ENCODE data around the gene ATM.
"Not testable (repeated sequence)": the region's sequence is repeated elsewhere in the genome, so short reads cannot be mapped to it uniquely, and the experiment has no call there.

ATM gene

GRCh38 chr11:108286956-108287355, 64.1 kb downstream of the ATM start:
- no peaks in the 10 kb centered on the region for H3K9me3 Mint-ChIP-seq (ENCODE audit: low read depth)

GRCh38 chr11:108289066-108289465, 66.2 kb downstream of the ATM start:
- not testable (repeated sequence) for H3K9me3 Mint-ChIP-seq (ENCODE audit: low read depth); H3K4me3 Mint-ChIP-seq; H3K27me3 Mint-ChIP-seq
- peak overlapping the region; percentile 61 for H3K27ac Mint-ChIP-seq
- peaks cover 46% of the 10 kb centered on the region for H3K4me1 Mint-ChIP-seq (ENCODE audit: low read depth)
- peaks cover 15% of the 10 kb centered on the region for H3K36me3 Mint-ChIP-seq

More at GRCh38 chr11:108286956-108287355, 64.1 kb downstream of the ATM start:
- no peak overlapping the region for H3K4me3 Mint-ChIP-seq
- peaks cover 49% of the 10 kb centered on the region for H3K4me1 Mint-ChIP-seq (ENCODE audit: low read depth)
- no peaks in the 10 kb centered on the region for H3K27me3 Mint-ChIP-seq
- peak overlapping the region; percentile 84 for H3K27ac Mint-ChIP-seq
- H3K36me3 Mint-ChIP-seq: peaks cover 13% of the 10 kb centered on the region

- H3K9me3 Mint-ChIP-seq (ENCODE audit: low read depth): no peaks in the 10 kb centered on the region
- peaks cover 46% of the 10 kb centered on the region for H3K4me1 Mint-ChIP-seq (ENCODE audit: low read depth)
- H3K27me3 Mint-ChIP-seq: no peaks in the 10 kb centered on the region
- peak overlapping the region; percentile 81 for H3K27ac Mint-ChIP-seq
- H3K36me3 Mint-ChIP-seq: peaks cover 14% of the 10 kb centered on the region
- H3K4me3 Mint-ChIP-seq: no peak overlapping the region
Observed at GRCh38 chr11:108289699-108290098, 66.8 kb downstream of the ATM start.

- peaks cover 31% of the 10 kb centered on the region for H3K4me1 Mint-ChIP-seq (ENCODE audit: low read depth)
- no peaks in the 10 kb centered on the region for H3K27me3 Mint-ChIP-seq
- peaks cover 11% of the 10 kb centered on the region for H3K36me3 Mint-ChIP-seq
- H3K27ac Mint-ChIP-seq: no peak overlapping the region
- no peak overlapping the region for H3K4me3 Mint-ChIP-seq
- no peaks in the 10 kb centered on the region for H3K9me3 Mint-ChIP-seq (ENCODE audit: low read depth)
Observed at GRCh38 chr11:108293229-108293628, 70.4 kb downstream of the ATM start.

- Mint-ChIP-seq H3K4me1 (ENCODE audit: low read depth) (peaks cover 47% of the 10 kb centered on the region), H3K27ac (peak overlapping the region; percentile 72), H3K4me3 (no peak overlapping the region), H3K9me3 (ENCODE audit: low read depth) (no peaks in the 10 kb centered on the region), H3K36me3 (peaks cover 22% of the 10 kb centered on the region), H3K27me3 (no peaks in the 10 kb centered on the region)
Observed at GRCh38 chr11:108302121-108302785, 79.4 kb downstream of the ATM start.

GRCh38 chr11:108307751-108308150, 84.9 kb downstream of the ATM start:
- H3K9me3 Mint-ChIP-seq (ENCODE audit: low read depth): no peaks in the 10 kb centered on the region
- H3K27me3 Mint-ChIP-seq: no peaks in the 10 kb centered on the region
- H3K36me3 Mint-ChIP-seq: peaks cover 20% of the 10 kb centered on the region
- peak overlapping the region; percentile 92 for H3K27ac Mint-ChIP-seq
- H3K4me1 Mint-ChIP-seq (ENCODE audit: low read depth): peaks cover 51% of the 10 kb centered on the region
- H3K4me3 Mint-ChIP-seq: no peak overlapping the region

GRCh38 chr11:108313444-108313843, 90.6 kb downstream of the ATM start:
- Mint-ChIP-seq H3K27me3 (no peaks in the 10 kb centered on the region), H3K27ac (peak overlapping the region; percentile 74), H3K36me3 (peaks cover 12% of the 10 kb centered on the region), H3K4me1 (ENCODE audit: low read depth) (peaks cover 31% of the 10 kb centered on the region), H3K4me3 (no peak overlapping the region), H3K9me3 (ENCODE audit: low read depth) (no peaks in the 10 kb centered on the region)

- Mint-ChIP-seq H3K36me3 (peaks cover 5% of the 10 kb centered on the region), H3K27ac (peak overlapping the region; percentile 55)
Observed at GRCh38 chr11:108316061-108316460, 93.2 kb downstream of the ATM start.

GRCh38 chr11:108319541-108320145, 96.8 kb downstream of the ATM start:
- H3K36me3 Mint-ChIP-seq: peaks cover 6% of the 10 kb centered on the region
- H3K4me1 Mint-ChIP-seq (ENCODE audit: low read depth): peaks cover 20% of the 10 kb centered on the region
- H3K4me3 Mint-ChIP-seq: no peak overlapping the region
- H3K27me3 Mint-ChIP-seq: no peaks in the 10 kb centered on the region
- no peaks in the 10 kb centered on the region for H3K9me3 Mint-ChIP-seq (ENCODE audit: low read depth)
- peak overlapping the region; percentile 78 for H3K27ac Mint-ChIP-seq

More at GRCh38 chr11:108316061-108316460, 93.2 kb downstream of the ATM start:
- H3K9me3 Mint-ChIP-seq (ENCODE audit: low read depth): no peaks in the 10 kb centered on the region
- H3K27me3 Mint-ChIP-seq: no peaks in the 10 kb centered on the region
- no peak overlapping the region for H3K4me3 Mint-ChIP-seq
- peaks cover 23% of the 10 kb centered on the region for H3K4me1 Mint-ChIP-seq (ENCODE audit: low read depth)

GRCh38 chr11:108322666-108323065, 99.8 kb downstream of the ATM start:
- H3K27ac Mint-ChIP-seq: peak overlapping the region; percentile 88
- H3K36me3 Mint-ChIP-seq: peaks cover 2% of the 10 kb centered on the region

GRCh38 chr11:108324587-108324986, 101.7 kb downstream of the ATM start:
- Mint-ChIP-seq H3K4me1 (ENCODE audit: low read depth) (peaks cover 16% of the 10 kb centered on the region), H3K27ac (peak overlapping the region; percentile 84), H3K9me3 (ENCODE audit: low read depth) (no peaks in the 10 kb centered on the region), H3K27me3 (no peaks in the 10 kb centered on the region), H3K36me3 (peaks cover 2% of the 10 kb centered on the region), H3K4me3 (no peak overlapping the region)

More at GRCh38 chr11:108322666-108323065, 99.8 kb downstream of the ATM start:
- Mint-ChIP-seq H3K4me1 (ENCODE audit: low read depth) (peaks cover 20% of the 10 kb centered on the region), H3K9me3 (ENCODE audit: low read depth) (no peaks in the 10 kb centered on the region), H3K27me3 (no peaks in the 10 kb centered on the region), H3K4me3 (no peak overlapping the region)

GRCh38 chr11:108333403-108333899, 110.6 kb downstream of the ATM start:
- peaks cover 13% of the 10 kb centered on the region for H3K36me3 Mint-ChIP-seq
- H3K9me3 Mint-ChIP-seq (ENCODE audit: low read depth): no peaks in the 10 kb centered on the region
- H3K4me1 Mint-ChIP-seq (ENCODE audit: low read depth): peaks cover 16% of the 10 kb centered on the region
- no peak overlapping the region for H3K27ac Mint-ChIP-seq
- H3K4me3 Mint-ChIP-seq: no peak overlapping the region
- no peaks in the 10 kb centered on the region for H3K27me3 Mint-ChIP-seq

- peaks cover 49% of the 10 kb centered on the region for H3K4me1 Mint-ChIP-seq (ENCODE audit: low read depth)
- H3K9me3 Mint-ChIP-seq (ENCODE audit: low read depth): no peaks in the 10 kb centered on the region
- H3K4me3 Mint-ChIP-seq: no peak overlapping the region
- no peaks in the 10 kb centered on the region for H3K27me3 Mint-ChIP-seq
- H3K36me3 Mint-ChIP-seq: peaks cover 8% of the 10 kb centered on the region
- H3K27ac Mint-ChIP-seq: peak overlapping the region; percentile 84
Observed at GRCh38 chr11:108338750-108339149, 115.9 kb downstream of the ATM start.

- Mint-ChIP-seq H3K4me1 (ENCODE audit: low read depth) (peaks cover 59% of the 10 kb centered on the region), H3K27ac (peak overlapping the region; percentile 84), H3K36me3 (peaks cover 9% of the 10 kb centered on the region), H3K9me3 (ENCODE audit: low read depth) (no peaks in the 10 kb centered on the region), H3K27me3 (no peaks in the 10 kb centered on the region), H3K4me3 (no peak overlapping the region)
Observed at GRCh38 chr11:108340973-108341372, 118.1 kb downstream of the ATM start.

GRCh38 chr11:108341654-108342053, 118.8 kb downstream of the ATM start:
- no peak overlapping the region for H3K4me3 Mint-ChIP-seq
- H3K27ac Mint-ChIP-seq: peak overlapping the region; percentile 61
- H3K36me3 Mint-ChIP-seq: peaks cover 9% of the 10 kb centered on the region
- no peaks in the 10 kb centered on the region for H3K27me3 Mint-ChIP-seq
- H3K9me3 Mint-ChIP-seq (ENCODE audit: low read depth): no peaks in the 10 kb centered on the region
- peaks cover 61% of the 10 kb centered on the region for H3K4me1 Mint-ChIP-seq (ENCODE audit: low read depth)
